Muscle of leg (tissue), 16 donors: Measurements from ENCODE around the gene PHF14. TPM values are rescaled to one million over a fixed set of nuclear protein-coding genes. Genes with fewer than 3 reads are reported as not detected.
"Not testable (repeated sequence)": the region's sequence is repeated elsewhere in the genome, so short reads cannot be mapped to it uniquely, and the experiment has no call there.

Source experiments
- DNase-seq: peaks from one replicate; pipeline ENCODE4 v3.0.0; 2013
- H3K27ac ChIP-seq: one replicate; pipeline ENCODE4 v1.5.1; 2013; ENCODE audit warnings: mild to moderate bottlenecking, low read length, control low read depth
- H3K27me3 ChIP-seq: one replicate; pipeline ENCODE4 v1.6.1; 2013; ENCODE audit warnings: low read length; ENCODE audit not compliant: control insufficient read depth, insufficient read depth
- H3K36me3 ChIP-seq: one replicate; pipeline ENCODE4 v1.6.1; 2013; ENCODE audit warnings: low read length; ENCODE audit not compliant: control insufficient read depth, insufficient read depth
- H3K4me1 ChIP-seq: one replicate; pipeline ENCODE4 v1.6.1; 2013; ENCODE audit warnings: low read length; ENCODE audit not compliant: control insufficient read depth, insufficient read depth
- H3K4me3 ChIP-seq: one replicate; pipeline ENCODE4 v1.5.1; 2013; ENCODE audit warnings: low read length, control low read depth
- H3K9me3 ChIP-seq: replicated peaks from 2 replicates; pipeline ENCODE4 v1.6.1; 2013; ENCODE audit warnings: low read depth, low read length; ENCODE audit not compliant: control insufficient read depth
- WGBS: methylation state at CpG from one replicate; pipeline ENCODE4 v1.1.5; 2013; ENCODE audit warnings: missing lambda C conversion rate; ENCODE audit not compliant: insufficient coverage; 5-methylcytosine and 5-hydroxymethylcytosine counted together
- long read RNA-seq, 11 donors: transcript quantifications; one replicate each; lab custom pipeline, GENCODE V29; 2026
- polyA plus RNA-seq, 8 donors: library from polyadenylated mRNA; unstranded; fragments of 120-200 nt; gene quantifications; one replicate each; pipeline versions ENCODE4 v1.2.1 to v1.2.3, GENCODE V29; 2013; ENCODE audit warnings: inconsistent platforms in 1 of 8, low replicate concordance in 1 of 8; ENCODE audit not compliant: insufficient read length in 8 of 8, insufficient read depth in 1 of 8
- total RNA-seq: library from RNA; stranded (reverse); fragments of 120-200 nt; gene quantifications from one replicate; pipeline ENCODE4 v1.2.4, GENCODE V29; 2013

Gene PHF14
- total RNA-seq (38.0 TPM), polyA plus RNA-seq (10 to 100 TPM; 30.8 to 47.7 (median 34.5) TPM)
- long read RNA-seq, donor 1, partial matches to known transcripts, result 0 of 4 reads
- long read RNA-seq, donor 1, other reads (novel, unspliced or antisense), result 0 of 4 reads
- long read RNA-seq, donor 2, partial matches to known transcripts, result 0 of 2 reads
- long read RNA-seq, donor 2, other reads (novel, unspliced or antisense), result 0 of 2 reads
- long read RNA-seq, donor 3, result 0 reads
- long read RNA-seq, donor 4, partial matches to known transcripts, result 0 of 1 reads
- long read RNA-seq, donor 4, other reads (novel, unspliced or antisense), result 0 of 1 reads
- long read RNA-seq, donor 5, partial matches to known transcripts, result 9 of 17 reads
- long read RNA-seq, donor 5, other reads (novel, unspliced or antisense), result 0 of 17 reads
- long read RNA-seq, donor 6, partial matches to known transcripts, result 0 of 5 reads
- long read RNA-seq, donor 6, other reads (novel, unspliced or antisense), result 0 of 5 reads
- long read RNA-seq, donor 7, partial matches to known transcripts, result 12 of 19 reads
- long read RNA-seq, donor 7, other reads (novel, unspliced or antisense), result 0 of 19 reads
- long read RNA-seq, donor 8, partial matches to known transcripts, result 0 of 3 reads
- long read RNA-seq, donor 8, other reads (novel, unspliced or antisense), result 0 of 3 reads
- long read RNA-seq, donor 9, partial matches to known transcripts, result 13 of 15 reads
- long read RNA-seq, donor 9, other reads (novel, unspliced or antisense), result 0 of 15 reads
- long read RNA-seq, donor 10, partial matches to known transcripts, result 19 of 24 reads
- long read RNA-seq, donor 10, other reads (novel, unspliced or antisense), result 0 of 24 reads
- long read RNA-seq, donor 11, partial matches to known transcripts, result 0 of 6 reads
- long read RNA-seq, donor 11, other reads (novel, unspliced or antisense), result 0 of 6 reads

GRCh38 chr7:10973061-10973941 lies at the start of gene PHF14:
PHF14 (plus strand) TSS chr7:10973872; CDS start chr7:10974324, 452 bp downstream.
- Histone ChIP-seq H3K36me3 (no peaks in the 10 kb centered on the region), H3K4me3 (peak within 1 kb of the TSS; percentile 60), H3K27ac (peak within 1 kb of the TSS; percentile 84), H3K27me3 (no peaks in the 10 kb centered on the region), H3K9me3 (no peaks in the 10 kb centered on the region), H3K4me1 (peaks cover 5% of the 10 kb centered on the region)
- DNase-seq, result peak; percentile 99
- 15% methylated on average over 34 of the region's 39 CpGs for WGBS

GRCh38 chr7:10924370-10924769 lies 49.3 kb upstream of the PHF14 start:
- 80% methylated on average over 2 of the region's 2 CpGs for WGBS
- Histone ChIP-seq H3K4me1 (no peaks in the 10 kb centered on the region), H3K9me3 (no peaks in the 10 kb centered on the region), H3K27me3 (no peaks in the 10 kb centered on the region), H3K36me3 (no peaks in the 10 kb centered on the region), H3K4me3 (no peak overlapping the region), H3K27ac (no peak overlapping the region)
- DNase-seq, result no peak

GRCh38 chr7:10928203-10928602 lies 45.5 kb upstream of the PHF14 start:
- WGBS, result 94% methylated on average over 2 of the region's 3 CpGs
- H3K36me3 ChIP-seq, result peaks cover 10% of the 10 kb centered on the region

GRCh38 chr7:10930551-10930950 lies 43.1 kb upstream of the PHF14 start:
- H3K36me3 ChIP-seq, result peaks cover 14% of the 10 kb centered on the region
- WGBS, result 60% methylated on average over 1 of the region's 3 CpGs
- H3K27me3 ChIP-seq, result no peaks in the 10 kb centered on the region
- no peak overlapping the region for H3K27ac ChIP-seq
- DNase-seq, result no peak
- no peaks in the 10 kb centered on the region for H3K9me3 ChIP-seq
- H3K4me3 ChIP-seq, result no peak overlapping the region
- H3K4me1 ChIP-seq, result no peaks in the 10 kb centered on the region

More at GRCh38 chr7:10928203-10928602, 45.5 kb upstream of the PHF14 start:
- not testable (repeated sequence) for H3K9me3 ChIP-seq, H3K4me3 ChIP-seq, H3K4me1 ChIP-seq, H3K27ac ChIP-seq, H3K27me3 ChIP-seq, DNase-seq

- peaks cover 18% of the 10 kb centered on the region for H3K36me3 ChIP-seq
- 100% methylated on average over 3 of the region's 5 CpGs for WGBS
- no peaks in the 10 kb centered on the region for H3K27me3 ChIP-seq
- H3K27ac ChIP-seq, result no peak overlapping the region
- DNase-seq, result no peak
- no peak overlapping the region for H3K4me3 ChIP-seq
- H3K9me3 ChIP-seq, result no peaks in the 10 kb centered on the region
- H3K4me1 ChIP-seq, result no peaks in the 10 kb centered on the region
These were observed 42.5 kb upstream of the PHF14 start for GRCh38 chr7:10931161-10931560.

GRCh38 chr7:10934292-10934691 lies 39.4 kb upstream of the PHF14 start:
- Histone ChIP-seq H3K36me3 (peaks cover 26% of the 10 kb centered on the region), H3K27ac (no peak overlapping the region), H3K4me3 (no peak overlapping the region), H3K9me3 (no peaks in the 10 kb centered on the region), H3K27me3 (no peaks in the 10 kb centered on the region), H3K4me1 (peaks cover 2% of the 10 kb centered on the region)
- DNase-seq, result peak; percentile 17

GRCh38 chr7:10939237-10939910 lies 34.3 kb upstream of the PHF14 start:
- Histone ChIP-seq H3K9me3 (no peaks in the 10 kb centered on the region), H3K4me1 (peaks cover 8% of the 10 kb centered on the region), H3K4me3 (peak overlapping the region; percentile 83), H3K36me3 (peaks cover 15% of the 10 kb centered on the region), H3K27ac (peak overlapping the region; percentile 98), H3K27me3 (no peaks in the 10 kb centered on the region)
- DNase-seq, result no peak
- 0% methylated on average over 7 of the region's 18 CpGs for WGBS

- peak; percentile 97 for DNase-seq
- H3K4me1 ChIP-seq, result peaks cover 8% of the 10 kb centered on the region
- 0% methylated on average over 51 of the region's 61 CpGs for WGBS
These were observed 33.6 kb upstream of the PHF14 start for GRCh38 chr7:10939911-10940703.

More at GRCh38 chr7:10939911-10940703, 33.6 kb upstream of the PHF14 start:
- Histone ChIP-seq H3K36me3 (peaks cover 15% of the 10 kb centered on the region), H3K9me3 (no peaks in the 10 kb centered on the region), H3K27ac (peak overlapping the region; percentile 98), H3K27me3 (no peaks in the 10 kb centered on the region), H3K4me3 (peak overlapping the region; percentile 83)
